HEK293T (cell line): ENCODE results near the gene SCMH1.

Experiments
- CTCF ChIA-PET: fragments of 350-600 bp; formaldehyde crosslinking; extraction: SDS; loops from one replicate; lab custom pipeline; 2021; ENCODE audit warnings: antibody characterized with exemption, inconsistent platforms; lab: Yijun Ruan, JAX
- POLR2A ChIA-PET: fragments of 350-600 bp; formaldehyde crosslinking; extraction: SDS; loops from one replicate; lab custom pipeline; 2020; ENCODE audit warnings: antibody characterized with exemption, inconsistent platforms; lab: Yijun Ruan, JAX
- DNase-seq: peaks from one replicate; pipeline ENCODE4 v3.0.0; 2012; ENCODE audit warnings: mixed read lengths; ENCODE audit errors: extremely low spot score
- ARNT ChIP-seq: fragments of 450-650 bp; IDR thresholded peaks from 2 replicates; pipeline ENCODE4 v1.6.1; 2017; ENCODE audit warnings: mild to moderate bottlenecking
- BHLHE40 ChIP-seq: fragments of 450-650 bp; IDR thresholded peaks from 2 replicates; pipeline ENCODE4 v1.6.1; 2016; ENCODE audit warnings: mild to moderate bottlenecking, moderate library complexity, borderline replicate concordance
- CTBP1 ChIP-seq: fragments of 450-650 bp; IDR thresholded peaks from 2 replicates; pipeline ENCODE4 v1.6.1; 2016; ENCODE audit warnings: borderline replicate concordance
- ELF4 ChIP-seq: fragments of 450-650 bp; IDR thresholded peaks from 2 replicates; pipeline ENCODE4 v1.6.1; 2017; ENCODE audit warnings: antibody characterized with exemption
- FOXA1 ChIP-seq: fragments of 450-650 bp; IDR thresholded peaks from 2 replicates; pipeline ENCODE4 v1.6.1; 2016; ENCODE audit warnings: mild to moderate bottlenecking
- FOXK2 ChIP-seq: fragments of 450-650 bp; IDR thresholded peaks from 2 replicates; pipeline ENCODE4 v1.6.1; 2016; ENCODE audit warnings: mild to moderate bottlenecking
- FOXM1 ChIP-seq: fragments of 450-650 bp; IDR thresholded peaks from 2 replicates; pipeline ENCODE4 v1.6.1; 2017; ENCODE audit warnings: mild to moderate bottlenecking, borderline replicate concordance
- HDGF ChIP-seq: fragments of 450-650 bp; IDR thresholded peaks from 2 replicates; pipeline ENCODE4 v1.6.1; 2017; ENCODE audit warnings: antibody characterized with exemption, borderline replicate concordance
- L3MBTL2 ChIP-seq: fragments of 450-650 bp; conservative IDR thresholded peaks from 2 replicates; pipeline ENCODE4 v1.6.1; 2016; ENCODE audit warnings: mild to moderate bottlenecking
- LEF1 ChIP-seq: fragments of 450-650 bp; IDR thresholded peaks from 2 replicates; pipeline ENCODE4 v1.6.1; 2017; ENCODE audit warnings: mild to moderate bottlenecking, borderline replicate concordance
- NFRKB ChIP-seq: fragments of 450-650 bp; IDR thresholded peaks from 2 replicates; pipeline ENCODE4 v1.6.1; 2016; ENCODE audit warnings: mild to moderate bottlenecking, moderate library complexity
- PKNOX1 ChIP-seq: fragments of 450-650 bp; IDR thresholded peaks from 2 replicates; pipeline ENCODE4 v1.6.1; 2016
- SP1 ChIP-seq: fragments of 450-650 bp; IDR thresholded peaks from 2 replicates; pipeline ENCODE4 v1.6.1; 2017
- SUZ12 ChIP-seq: fragments of 450-650 bp; IDR thresholded peaks from 2 replicates; pipeline ENCODE4 v1.6.1; 2016; ENCODE audit warnings: mild to moderate bottlenecking
- TARDBP ChIP-seq: fragments of 450-650 bp; IDR thresholded peaks from 2 replicates; pipeline ENCODE4 v1.6.1; 2016
- ZNF384 ChIP-seq: fragments of 450-650 bp; IDR thresholded peaks from 2 replicates; pipeline ENCODE4 v1.6.1; 2016

Gene SCMH1

GRCh38 chr1:41284121-41284520 is 42.0 kb upstream of the SCMH1 start:
- ChIA-PET CTCF (interaction anchor here (2.0 to 2.2 kb wide), 2 partner anchors 14 to 149 kb away, joined by 8 to 17 read pairs; no protein-coding TSS in a partner anchor), POLR2A (no interaction called here)
- TF ChIP-seq NFRKB (no peak), ELF4 (no peak)
- DNase-seq = no peak

- DNase-seq = peak; percentile 64
- POLR2A ChIA-PET = no interaction called here
- TF ChIP-seq PKNOX1 (no peak), BHLHE40 (no peak)
Observed at GRCh38 chr1:41282679-41283317, 40.7 kb upstream of the SCMH1 start.

GRCh38 chr1:41281334-41281733 is 39.2 kb upstream of the SCMH1 start:
- CTCF ChIA-PET = interaction anchor here (1.1 to 1.4 kb wide), 3 partner anchors 12 to 32 kb away, joined by 3 read pairs; no protein-coding TSS in a partner anchor
- no peak for TF ChIP-seq SUZ12
- no peak for TF ChIP-seq LEF1
- no peak for DNase-seq
- POLR2A ChIA-PET = no interaction called here

More at GRCh38 chr1:41282679-41283317, 40.7 kb upstream of the SCMH1 start:
- CTCF ChIA-PET = interaction anchor here (0.7 to 2.2 kb wide), 20 partner anchors 9 to 289 kb away, joined by 3 to 17 read pairs (median 3); no protein-coding TSS in a partner anchor

- ChIA-PET POLR2A (no interaction called here), CTCF (interaction anchor here (1.1 to 1.4 kb wide), 3 partner anchors 12 to 33 kb away, joined by 3 read pairs; no protein-coding TSS in a partner anchor)
- DNase-seq = no peak
Observed at GRCh38 chr1:41280202-41281032, 38.3 kb upstream of the SCMH1 start.

GRCh38 chr1:41278076-41278475 is 36.0 kb upstream of the SCMH1 start:
- ChIA-PET POLR2A (no interaction called here), CTCF (no interaction called here)
- TF ChIP-seq HDGF (no peak), NFRKB (no peak), CTBP1 (no peak), FOXA1 (no peak), FOXK2 (no peak), SP1 (no peak), LEF1 (no peak), ARNT (no peak), SUZ12 (no peak), ELF4 (no peak), ZNF384 (no peak), L3MBTL2 (no peak), TARDBP (no peak), PKNOX1 (no peak), BHLHE40 (no peak)
- no peak for DNase-seq

More at GRCh38 chr1:41280202-41281032, 38.3 kb upstream of the SCMH1 start:
- no peak for TF ChIP-seq SP1
- TF ChIP-seq NFRKB = no peak
- no peak for TF ChIP-seq HDGF
- TF ChIP-seq LEF1 = no peak
- no peak for TF ChIP-seq ZNF384
- no peak for TF ChIP-seq CTBP1
- no peak for TF ChIP-seq PKNOX1
- no peak for TF ChIP-seq ELF4

- no peak for DNase-seq
- no peak for TF ChIP-seq TARDBP
- no peak for TF ChIP-seq LEF1
- TF ChIP-seq FOXM1 = no peak
- no peak for TF ChIP-seq FOXA1
- no peak for TF ChIP-seq NFRKB
- TF ChIP-seq ELF4 = no peak
- TF ChIP-seq FOXK2 = no peak
- TF ChIP-seq SP1 = no peak
- ChIA-PET CTCF (interaction anchor here (0.6 to 0.7 kb wide), 2 partner anchors 10 to 39 kb away, joined by 3 read pairs; no protein-coding TSS in a partner anchor), POLR2A (no interaction called here)
Observed at GRCh38 chr1:41277371-41277975, 35.4 kb upstream of the SCMH1 start.
